Mucosa of gallbladder (tissue), 1 donor: ENCODE data around the gene RIC3. TPM values are rescaled to one million over a fixed set of nuclear protein-coding genes. Genes with fewer than 3 reads are reported as not detected.

Experiments used
- DNase-seq: peaks from one replicate; pipeline ENCODE4 v3.0.0-alpha.2; 2020; ENCODE audit warnings: low spot score
- total RNA-seq: library from RNA; stranded (reverse); gene quantifications from one replicate; pipeline ENCODE4 v1.2.1, GENCODE V29; 2021
- donor health status: DM: no; HTN: no; CAD: no.

Gene RIC3
- total RNA-seq, 1 donor from 2014 or later: 23.8 TPM

GRCh38 chr11:8067567-8067928 lies 101.3 kb downstream of the RIC3 start:
- no peak for DNase-seq

GRCh38 chr11:8066911-8067455 lies 101.8 kb downstream of the RIC3 start:
- DNase-seq: peak; percentile 12

- DNase-seq: no peak
These were observed 102.6 kb downstream of the RIC3 start for GRCh38 chr11:8066036-8066910.

- DNase-seq: no peak
These were observed 103.8 kb downstream of the RIC3 start for GRCh38 chr11:8065031-8065430.

GRCh38 chr11:8063324-8063723 lies 105.5 kb downstream of the RIC3 start:
- no peak for DNase-seq

GRCh38 chr11:8062781-8063257 lies 106.0 kb downstream of the RIC3 start:
- no peak for DNase-seq

GRCh38 chr11:8061555-8062428 lies 107.0 kb downstream of the RIC3 start:
- DNase-seq: no peak

GRCh38 chr11:8060801-8061554 lies 107.8 kb downstream of the RIC3 start:
- DNase-seq: no peak

GRCh38 chr11:8060146-8060719 lies 108.6 kb downstream of the RIC3 start:
- DNase-seq: peak; percentile 5

GRCh38 chr11:8059571-8060011 lies 109.2 kb downstream of the RIC3 start:
- DNase-seq: no peak

- DNase-seq: no peak
These were observed 109.8 kb downstream of the RIC3 start for GRCh38 chr11:8059030-8059429.

GRCh38 chr11:8058216-8058615 lies 110.6 kb downstream of the RIC3 start:
- no peak for DNase-seq

GRCh38 chr11:8056810-8057463 lies 111.9 kb downstream of the RIC3 start:
- DNase-seq: peak; percentile 79

Other genes starting within 250 kb of the RIC3 start
- gene OR10A6, start 237.8 kb downstream of the RIC3 start, total RNA-seq: not detected
- gene OR10A3, start 227.3 kb downstream of the RIC3 start, total RNA-seq: not detected
- not detected for gene NLRP10, start 203.6 kb downstream of the RIC3 start, total RNA-seq
- 251 TPM for gene EIF3F, start 181.7 kb downstream of the RIC3 start, total RNA-seq
- gene TUB, start 87.8 kb downstream of the RIC3 start, total RNA-seq: 11.3 TPM
- gene LMO1, start 94.9 kb upstream of the RIC3 start, total RNA-seq: not detected